GM19467 (cell line): ENCODE results near the gene ACP6.
"Not testable (repeated sequence)": the region's sequence is repeated elsewhere in the genome, so short reads cannot be mapped to it uniquely, and the experiment has no call there.

Experiments
- ATAC-seq: cut with Tn5 transposase; IDR thresholded peaks from one replicate; pipeline ENCODE4 v1.9.1; 2021; ENCODE audit warnings: mild to moderate bottlenecking, moderate library complexity; ENCODE audit not compliant: unreplicated experiment

ACP6 gene

GRCh38 chr1:147670319-147671001, at the start of gene ACP6:
TSS of gene ACP6 (minus strand) at chr1:147670524. CDS start at chr1:147670048, 476 bp downstream.
- peak; percentile 94 for ATAC-seq

DNA sequence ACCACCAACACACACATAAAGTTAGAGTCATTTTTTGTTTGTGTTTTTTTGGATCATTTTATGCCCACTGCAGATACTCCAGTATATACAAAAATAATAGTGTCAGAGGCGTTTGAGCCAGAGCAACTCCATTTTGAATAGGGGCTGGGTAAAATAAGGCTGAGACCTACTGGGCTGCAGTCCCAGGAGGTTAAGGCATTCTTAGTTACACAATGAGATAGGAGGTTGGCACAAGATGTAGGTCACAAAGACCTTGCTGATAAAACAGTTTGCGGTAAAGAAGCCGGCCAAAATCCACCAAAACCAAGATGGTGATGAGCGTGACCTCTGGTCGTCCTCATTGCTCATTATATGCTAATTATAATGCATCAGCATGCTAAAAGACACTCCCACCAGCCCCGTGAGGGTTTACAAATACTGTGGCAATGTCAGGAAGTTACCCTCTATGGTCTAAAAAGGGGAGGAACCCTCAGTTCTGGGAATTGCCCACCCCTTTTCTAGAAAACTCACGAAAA, 49.4 kb upstream of the ACP6 start:
- ATAC-seq, result no peak

DNA sequence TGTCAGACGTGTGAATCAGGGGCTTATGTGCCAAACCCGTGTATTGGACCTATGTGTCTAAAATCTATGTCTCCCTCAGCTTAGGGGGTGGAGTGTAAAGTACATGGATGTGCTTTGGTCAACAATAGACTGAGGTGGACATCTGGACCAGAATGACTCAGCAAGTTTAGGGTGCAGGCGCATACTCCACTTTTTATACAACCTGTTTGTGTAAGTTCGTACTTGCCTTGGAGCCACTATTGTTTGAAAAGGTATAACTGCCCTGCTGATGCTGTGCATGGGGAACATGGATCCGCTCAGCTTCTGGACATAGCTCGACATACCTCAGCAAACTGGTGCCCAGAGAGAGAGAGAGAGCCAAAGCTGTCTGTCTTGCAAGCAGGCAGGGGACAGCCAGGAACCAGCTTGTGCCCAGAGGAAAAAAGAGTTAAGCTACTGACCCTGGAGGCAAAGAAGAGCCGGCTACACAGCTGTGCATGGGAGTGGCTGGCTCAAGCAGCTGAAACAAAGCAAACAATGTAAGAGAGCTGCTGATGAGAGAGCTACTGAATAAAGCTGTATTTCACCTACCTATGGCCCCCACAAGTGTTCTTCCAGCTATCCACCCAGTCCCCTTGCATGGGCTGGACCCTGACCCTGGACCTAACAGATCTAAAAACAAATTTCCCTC, 48.8 kb upstream of the ACP6 start:
- ATAC-seq, result no peak

GRCh38 chr1:147717706-147718097, 47.4 kb upstream of the ACP6 start:
- ATAC-seq, result no peak

- ATAC-seq, result no peak
These were observed 46.9 kb upstream of the ACP6 start for GRCh38 chr1:147717051-147717705.

DNA sequence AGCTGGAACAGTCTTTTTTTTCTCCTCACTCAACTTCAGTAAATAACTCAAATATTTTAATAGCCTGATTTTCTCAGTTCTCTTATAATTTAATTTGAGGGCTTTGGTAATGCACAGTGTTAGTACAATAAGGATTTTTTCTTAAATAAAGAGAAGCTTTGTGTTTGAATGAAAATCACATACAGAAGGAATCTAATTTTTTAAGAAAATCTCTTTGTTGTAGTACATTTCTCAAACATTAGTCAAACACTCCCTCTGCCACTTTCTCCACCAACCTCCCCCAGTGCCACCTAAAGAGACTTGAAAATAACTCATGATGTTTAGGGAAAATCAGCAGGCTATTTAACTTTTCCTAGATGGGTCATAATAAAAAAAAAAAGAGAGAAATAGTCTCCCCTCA, 42.3 kb upstream of the ACP6 start:
- no peak for ATAC-seq

- ATAC-seq, result no peak
These were observed 30.0 kb upstream of the ACP6 start for GRCh38 chr1:147700042-147701006.

DNA sequence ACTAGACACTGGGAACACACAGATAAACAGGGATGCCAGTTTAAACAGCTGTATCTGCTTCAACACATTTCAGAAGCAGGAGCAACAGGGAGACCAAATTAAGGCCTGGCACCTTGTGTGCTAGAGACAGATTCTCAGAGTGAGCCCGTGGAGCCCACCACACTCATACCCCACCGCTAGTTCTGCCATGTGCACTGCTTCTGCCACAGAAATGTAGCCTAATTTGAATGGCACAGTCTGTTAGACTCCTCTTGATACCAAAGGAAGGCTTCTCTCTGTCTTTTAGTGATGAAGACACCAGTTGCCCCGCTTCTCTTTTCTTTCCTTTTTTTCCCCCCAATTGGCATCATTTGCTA, 29.3 kb upstream of the ACP6 start:
- ATAC-seq, result no peak

DNA sequence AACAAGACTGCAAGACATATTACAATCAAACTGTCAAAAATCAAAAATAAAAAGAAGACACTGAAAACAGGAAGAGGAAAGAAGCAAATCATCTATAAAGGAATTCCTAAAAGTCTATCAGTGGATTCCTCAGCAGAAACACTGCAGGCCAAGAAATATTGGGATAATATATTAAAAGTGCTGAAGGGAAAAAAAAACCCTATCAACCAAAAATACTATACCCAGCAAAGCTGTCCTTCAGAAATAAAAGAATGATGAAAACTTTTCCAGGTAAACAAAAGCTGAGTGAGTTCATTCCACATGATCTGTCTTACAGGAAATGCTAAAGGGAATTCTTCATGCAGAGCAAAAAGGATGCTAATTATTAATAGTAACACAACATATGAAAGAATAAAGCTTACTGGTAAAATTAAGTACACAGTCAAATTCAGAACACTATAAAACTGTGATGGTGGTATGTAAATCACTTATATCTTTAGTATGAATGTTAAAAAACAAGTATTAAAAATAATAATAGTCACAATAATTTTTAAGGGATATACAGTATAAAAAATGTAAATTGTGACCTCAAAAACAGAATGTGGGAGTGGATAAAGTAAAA, 12.9 kb upstream of the ACP6 start:
- no peak for ATAC-seq

DNA sequence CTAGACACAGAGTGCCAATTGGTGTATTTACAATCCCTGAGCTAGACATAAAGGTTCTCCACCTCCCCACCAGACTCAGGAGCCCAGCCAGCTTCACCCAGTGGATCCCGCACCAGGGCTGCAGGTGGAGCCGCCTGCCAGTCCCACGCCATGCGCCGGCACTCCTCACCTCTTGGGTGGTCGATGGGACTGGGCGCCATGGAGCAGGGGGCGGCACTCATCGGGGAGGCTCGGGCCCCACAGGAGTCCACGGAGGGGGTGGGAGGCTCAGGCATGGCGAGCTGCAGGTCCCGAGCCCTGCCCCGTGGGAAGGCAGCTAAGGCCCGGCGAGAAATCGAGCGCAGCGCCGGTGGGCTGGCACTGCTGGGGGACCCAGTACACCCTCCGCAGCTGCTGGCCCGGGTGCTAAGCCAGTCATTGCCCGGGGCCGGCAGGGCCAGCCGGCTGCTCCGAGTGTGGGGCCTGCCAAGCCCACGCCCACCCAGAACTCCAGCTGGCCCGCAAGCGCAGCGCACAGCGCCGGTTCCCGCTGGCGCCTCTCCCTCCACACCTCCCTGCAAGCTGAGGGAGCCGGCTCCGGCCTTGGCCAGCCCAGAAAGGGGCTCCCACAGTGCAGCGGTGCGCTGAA, 10.4 kb upstream of the ACP6 start:
- not testable (repeated sequence) for ATAC-seq

GRCh38 chr1:147677681-147678080, 7.4 kb upstream of the ACP6 start:
- not testable (repeated sequence) for ATAC-seq

GRCh38 chr1:147676311-147677085, 6.2 kb upstream of the ACP6 start:
- no peak for ATAC-seq

DNA sequence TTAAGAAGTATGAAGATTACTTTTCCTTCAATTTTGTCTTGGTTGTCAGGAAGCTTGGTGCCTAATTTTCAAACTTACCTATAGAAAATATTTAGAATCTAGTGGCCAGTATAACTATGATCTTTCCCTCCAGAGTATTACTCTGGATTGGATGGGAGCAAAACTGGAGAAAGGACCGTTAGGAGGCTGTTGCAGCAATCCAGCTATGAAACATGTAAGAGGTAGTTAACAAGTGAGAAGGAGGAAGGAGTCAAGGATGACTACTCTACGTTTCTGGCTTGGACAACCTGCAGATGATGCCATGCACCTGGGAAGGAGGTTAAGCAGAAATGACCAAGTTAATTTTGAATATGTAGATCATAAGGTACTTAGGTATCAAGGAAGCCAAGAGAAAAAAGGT, 3.5 kb upstream of the ACP6 start:
- no peak for ATAC-seq

DNA sequence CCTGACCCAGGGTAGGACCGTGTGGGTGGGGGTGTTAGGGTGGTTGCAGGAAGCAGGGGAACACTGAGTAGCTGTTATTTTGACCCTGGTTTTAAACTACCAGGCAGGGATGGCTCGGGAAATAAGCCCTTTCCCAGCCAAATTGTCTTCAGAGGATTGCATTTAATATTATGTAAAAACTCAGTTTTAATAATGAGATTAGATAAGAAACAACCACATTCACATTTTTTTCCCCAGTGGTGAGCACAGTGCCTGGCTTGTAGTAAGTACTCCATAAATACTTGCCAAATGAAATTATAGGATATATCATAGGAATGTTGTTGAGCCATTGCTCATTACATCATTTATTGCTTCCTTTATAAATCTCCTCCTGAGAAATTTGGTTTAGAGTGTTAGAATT, 3.1 kb upstream of the ACP6 start:
- ATAC-seq, result no peak

- ATAC-seq, result peak; percentile 39
These were observed 630 bp downstream of the ACP6 start for GRCh38 chr1:147669469-147670318.

GRCh38 chr1:147665521-147665920, 4.8 kb downstream of the ACP6 start:
- no peak for ATAC-seq

DNA sequence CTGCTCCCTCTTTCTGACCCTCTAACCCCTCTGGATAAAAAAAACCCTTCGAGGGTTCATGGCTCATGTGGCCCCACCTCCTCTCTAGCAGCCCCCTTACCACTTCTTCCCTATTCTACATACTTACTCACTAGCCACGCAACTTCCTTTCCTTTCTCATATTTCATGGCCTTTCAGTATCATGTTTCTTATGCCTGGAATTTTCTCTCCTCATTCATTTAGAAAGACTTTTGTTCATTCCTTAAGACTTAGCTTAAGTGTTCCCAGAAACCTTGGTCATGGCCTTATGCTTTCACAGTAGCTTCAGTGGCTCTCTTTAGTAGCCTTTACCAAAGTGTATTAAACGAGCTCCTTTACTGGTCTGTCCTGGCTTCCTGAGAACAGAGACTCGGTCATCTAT, 6.1 kb downstream of the ACP6 start:
- ATAC-seq, result no peak

GRCh38 chr1:147654511-147654910, 15.8 kb downstream of the ACP6 start:
- no peak for ATAC-seq
